Epidermal melanocyte (primary cell): Measurements from ENCODE around the gene NCKAP1.
"Not testable (repeated sequence)": the region's sequence is repeated elsewhere in the genome, so short reads cannot be mapped to it uniquely, and the experiment has no call there.

Source experiments
- DNase-seq: peaks from one replicate; pipeline ENCODE4 v3.0.0; 2011; ENCODE audit warnings: low spot score; ENCODE audit not compliant: insufficient read length

Gene NCKAP1

DNA sequence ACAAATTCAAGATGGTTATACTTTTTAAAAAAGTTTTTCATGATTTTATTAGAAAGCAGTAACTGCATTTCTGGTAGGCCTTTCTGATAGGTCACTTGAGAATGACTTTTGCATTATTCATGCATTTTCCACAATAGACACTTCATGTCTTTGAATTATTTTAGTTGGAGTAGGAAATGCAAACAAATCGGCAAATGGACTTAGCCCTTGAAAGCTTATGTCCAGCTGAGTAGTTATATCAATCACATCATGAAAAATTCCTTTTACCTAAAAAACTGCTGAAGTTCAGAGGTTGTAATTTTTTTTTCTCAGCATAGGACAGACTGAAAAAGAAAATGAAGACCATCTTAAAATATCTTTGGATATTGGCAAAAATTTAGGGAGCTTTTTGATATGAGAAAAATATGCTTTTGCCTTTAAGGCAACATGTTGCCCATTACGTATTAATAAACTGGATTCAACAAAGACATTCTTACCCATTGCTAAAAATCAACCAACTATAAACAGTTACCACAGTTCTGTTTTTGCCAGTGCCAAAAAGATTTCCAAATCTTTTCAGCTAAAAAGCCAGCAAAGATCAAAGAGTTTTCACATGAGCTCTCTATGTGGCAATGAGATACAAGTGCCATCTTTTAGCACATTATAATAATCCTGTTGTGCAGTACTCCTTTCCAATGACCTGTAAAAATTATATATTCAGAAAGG lies 126.3 kb downstream of the NCKAP1 start:
- DNase-seq: no peak

DNA sequence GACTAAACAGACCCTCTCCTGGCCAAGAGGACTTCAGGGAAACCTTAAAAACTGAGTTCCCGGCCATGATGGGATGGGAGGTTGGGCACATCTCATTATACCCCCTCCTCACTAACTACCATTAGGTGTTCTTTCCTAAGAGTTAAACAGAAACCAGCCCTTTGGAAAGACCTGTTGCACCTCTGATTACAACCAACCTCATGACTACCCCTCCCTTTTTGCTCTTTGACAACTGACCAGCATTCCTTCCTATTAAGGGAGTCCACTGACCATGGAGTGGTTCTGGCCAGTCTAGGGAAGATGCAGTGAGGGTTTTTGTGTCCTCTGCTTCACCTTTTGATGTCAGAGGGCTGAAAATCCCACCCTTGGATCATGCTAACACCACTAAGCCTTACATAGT lies 127.3 kb downstream of the NCKAP1 start:
- DNase-seq: no peak

DNA sequence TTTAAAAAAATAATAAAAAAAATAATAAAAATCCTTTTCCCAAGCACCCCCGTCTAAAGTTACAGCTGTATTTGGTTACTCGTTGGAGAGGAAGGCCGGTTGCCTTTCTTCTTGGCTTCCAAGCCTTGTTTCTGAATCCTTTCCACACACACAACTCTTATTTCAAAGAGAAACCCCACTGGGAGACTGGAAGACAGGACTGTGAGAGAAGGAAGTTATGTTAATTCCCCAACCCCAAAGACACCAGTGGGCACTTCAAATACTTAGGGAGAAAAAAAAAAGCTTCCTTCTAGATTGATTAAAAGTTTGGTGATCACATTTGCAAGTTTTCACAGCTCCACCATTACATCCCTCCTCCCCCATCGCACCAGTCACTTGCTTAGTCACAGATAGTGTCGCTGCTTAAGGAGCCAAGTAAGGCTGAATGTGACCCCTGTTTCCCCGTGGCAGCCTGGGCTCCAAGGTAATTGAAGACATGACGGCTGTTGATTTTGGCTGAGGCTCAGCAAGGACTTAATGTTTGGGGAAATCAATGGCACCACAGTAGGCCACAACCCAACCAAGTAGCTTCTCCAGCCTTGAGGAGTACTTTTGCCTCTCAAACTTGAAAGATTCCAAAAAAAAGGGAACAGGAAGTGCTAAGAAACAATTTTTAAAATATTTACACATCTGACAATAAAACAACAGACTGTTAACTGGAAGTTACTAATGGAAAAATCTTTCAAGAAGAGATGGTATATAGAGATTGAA lies 131.0 kb downstream of the NCKAP1 start:
- no peak for DNase-seq

DNA sequence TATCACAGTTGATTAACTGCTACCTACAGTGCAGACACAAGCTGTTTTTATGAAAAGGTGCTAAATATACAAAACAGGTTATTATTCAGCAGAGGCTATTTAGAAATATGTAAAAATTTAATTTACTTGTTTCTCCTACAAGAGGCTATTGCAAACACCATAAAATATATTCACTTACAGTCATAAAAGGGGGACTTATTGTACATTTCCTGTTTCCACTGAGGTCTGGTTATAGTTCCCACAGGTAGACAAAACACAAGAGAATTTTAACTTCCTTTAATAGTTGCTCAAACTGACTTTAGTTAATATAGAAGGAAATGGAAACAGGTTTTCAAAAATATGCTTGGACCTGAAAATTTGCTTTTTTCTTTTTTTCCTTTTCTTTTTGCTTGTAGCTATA lies 131.8 kb downstream of the NCKAP1 start:
- DNase-seq: no peak

DNA sequence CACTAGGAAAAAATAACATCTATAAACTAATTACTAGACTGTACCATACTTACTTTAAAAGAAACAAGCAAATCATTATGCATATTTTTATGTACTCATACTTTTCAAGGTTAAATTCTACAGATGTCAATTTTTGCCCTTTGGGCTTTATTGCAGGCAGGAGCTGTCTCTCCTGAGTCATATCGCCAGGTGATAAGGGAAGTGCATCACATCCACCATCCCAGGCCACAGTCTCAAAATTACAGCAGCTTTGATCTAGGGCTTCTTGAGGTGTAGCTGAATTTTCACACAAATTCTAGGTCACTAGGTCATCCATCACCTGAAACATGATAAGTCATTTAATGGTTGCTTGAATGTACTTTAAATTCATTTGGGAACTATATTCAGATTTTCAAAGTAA lies 133.4 kb downstream of the NCKAP1 start:
- DNase-seq: no peak

DNA sequence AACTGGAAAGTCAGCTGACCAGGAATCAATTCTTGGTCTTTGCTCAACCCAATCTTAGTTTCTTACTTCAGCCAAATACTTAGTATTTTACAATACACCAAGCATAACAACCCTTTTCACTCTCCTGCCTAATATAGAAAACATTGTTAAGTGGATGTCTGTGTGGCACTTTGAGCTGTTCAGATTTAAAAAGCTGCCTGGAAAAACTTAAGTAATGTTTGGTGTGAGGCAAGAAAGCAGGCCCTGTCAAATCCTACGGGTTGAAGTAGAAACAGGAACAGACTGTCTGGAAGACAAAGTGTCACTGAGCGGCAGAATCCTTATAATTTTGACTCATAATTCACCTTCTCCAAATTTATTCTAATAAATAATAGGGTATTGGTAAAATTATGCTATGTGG lies 134.7 kb downstream of the NCKAP1 start:
- no peak for DNase-seq

DNA sequence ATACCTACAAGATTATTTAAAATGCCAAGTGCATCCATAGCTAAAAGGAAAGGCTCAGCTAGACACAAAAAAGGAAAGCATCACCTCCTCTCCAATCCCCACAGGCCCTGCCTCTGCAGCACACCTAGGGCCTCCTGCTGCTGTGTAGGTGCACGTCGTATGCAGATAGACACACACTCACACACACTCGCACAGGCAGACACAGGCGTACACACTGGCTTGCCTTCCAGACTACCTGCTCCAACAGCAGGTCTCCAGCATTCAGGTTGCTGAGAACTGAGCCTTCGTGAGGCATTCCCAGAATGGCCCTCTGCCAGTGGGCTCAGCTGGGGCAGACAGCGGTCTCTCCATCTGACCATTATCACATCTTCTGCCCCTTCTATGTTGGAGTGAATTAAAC lies 136.5 kb downstream of the NCKAP1 start:
- DNase-seq: no peak

DNA sequence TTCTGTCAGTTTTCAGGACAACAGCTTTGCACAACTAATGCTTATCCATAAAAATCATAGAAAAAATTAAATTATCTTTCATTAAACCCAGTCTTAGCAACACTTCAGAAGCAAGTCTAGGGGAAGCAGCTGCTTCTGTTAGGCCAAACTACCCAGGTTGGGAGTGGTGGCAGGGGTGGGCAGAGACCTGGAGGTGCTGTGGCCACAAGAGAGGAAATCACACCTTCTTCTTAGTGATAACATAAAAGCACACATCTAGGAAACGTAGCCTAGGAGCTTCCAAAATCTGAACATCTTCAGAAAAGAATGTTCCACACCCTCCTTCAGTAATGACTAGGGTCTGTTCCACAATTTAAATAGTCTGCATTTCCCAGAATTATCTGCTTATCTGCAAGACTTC lies 139.5 kb downstream of the NCKAP1 start:
- DNase-seq: no peak

DNA sequence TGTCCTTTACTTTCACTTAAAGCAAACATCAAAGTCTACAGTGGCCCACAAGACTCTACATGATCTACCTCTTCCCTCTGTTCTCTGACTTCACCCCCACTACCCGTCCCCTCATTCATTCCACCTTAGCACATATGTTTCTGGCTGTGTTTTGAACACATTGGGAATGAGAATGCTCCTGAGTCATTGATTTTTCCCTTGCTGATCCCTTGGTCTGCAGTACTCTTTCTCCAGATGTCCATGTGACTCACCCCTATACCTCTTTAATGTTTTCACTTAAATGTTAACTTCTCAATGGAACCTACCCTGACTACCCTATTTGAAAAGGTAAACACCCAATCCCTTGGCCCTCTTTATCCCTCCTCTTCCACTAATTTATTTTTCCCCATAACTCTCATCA lies 141.1 kb downstream of the NCKAP1 start:
- no peak for DNase-seq

DNA sequence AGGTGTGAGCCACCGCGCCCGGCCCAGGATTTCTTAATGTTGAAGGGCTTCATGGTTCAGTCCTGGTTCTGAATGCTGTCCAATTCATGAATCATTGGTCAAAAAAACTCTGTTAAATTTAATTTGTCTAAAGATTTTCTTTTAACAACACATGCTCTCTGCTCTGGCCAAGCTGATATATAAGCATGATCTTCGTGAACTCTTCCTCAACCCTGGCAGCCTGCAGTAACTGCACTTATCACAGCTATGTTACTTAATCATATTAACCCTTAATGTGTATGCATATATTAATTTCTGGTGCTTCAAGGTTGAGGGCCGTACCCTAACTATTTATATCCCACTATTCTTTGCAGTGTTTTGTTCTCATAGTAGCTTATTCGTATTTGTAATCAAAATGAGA lies 142.5 kb downstream of the NCKAP1 start:
- no peak for DNase-seq

DNA sequence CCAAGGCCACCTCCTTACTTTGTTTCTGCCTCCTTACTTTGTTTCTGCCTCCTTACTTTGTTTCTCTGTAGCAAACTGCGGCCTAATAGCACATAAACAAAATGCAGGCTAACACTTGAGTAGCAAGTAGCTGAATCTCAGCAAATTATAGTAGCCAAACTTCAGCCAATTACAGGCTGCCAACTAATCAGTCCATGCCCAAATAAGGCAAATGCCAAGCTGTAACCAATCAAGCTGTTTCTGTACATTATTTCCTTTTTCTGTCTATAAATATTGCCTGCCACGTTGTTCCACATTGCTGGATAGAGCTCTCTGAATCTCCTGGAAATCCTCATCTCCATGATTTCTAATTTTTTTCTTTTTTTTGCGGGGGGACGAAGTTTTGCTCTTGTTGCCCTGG lies 143.1 kb downstream of the NCKAP1 start:
- DNase-seq: no peak

DNA sequence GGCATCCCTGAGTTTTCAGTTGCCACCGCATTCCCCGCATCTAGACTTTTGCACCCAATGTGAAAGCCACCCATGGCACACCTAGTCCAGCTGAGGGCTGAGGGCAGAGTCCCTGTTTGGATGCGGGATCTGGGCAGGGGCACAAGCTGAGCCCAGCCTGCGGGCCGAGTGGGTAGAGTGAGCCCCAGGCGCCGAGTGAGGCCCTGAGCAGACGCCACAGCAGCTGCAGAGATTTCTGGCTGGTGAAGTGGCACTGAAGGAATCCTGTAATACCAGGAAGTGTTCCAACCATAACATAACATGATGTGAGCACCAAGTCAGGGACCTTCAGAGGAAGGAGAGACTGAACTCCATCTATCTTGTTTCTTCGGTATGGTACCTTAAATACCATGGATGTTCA lies 144.1 kb downstream of the NCKAP1 start:
- no peak for DNase-seq

DNA sequence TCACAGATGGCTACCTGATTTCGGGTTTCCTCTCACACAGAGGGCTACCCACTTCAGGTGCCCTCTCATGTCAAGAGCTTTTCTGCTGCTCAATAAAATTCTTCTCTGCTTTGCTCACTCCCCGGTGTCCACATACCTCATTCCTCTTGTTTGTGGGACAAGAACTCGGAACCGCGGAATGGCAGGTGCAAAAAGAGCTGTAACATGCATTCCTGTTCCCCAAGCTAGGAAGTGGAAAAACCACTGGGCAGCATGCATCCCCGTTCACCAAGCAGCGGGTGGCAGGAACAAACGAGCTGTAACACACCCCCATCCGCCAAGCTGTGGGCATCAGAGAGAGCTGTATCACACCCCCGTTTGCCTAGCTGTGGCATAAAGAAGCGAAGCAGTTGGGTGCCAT lies 144.6 kb downstream of the NCKAP1 start:
- DNase-seq: no peak

DNA sequence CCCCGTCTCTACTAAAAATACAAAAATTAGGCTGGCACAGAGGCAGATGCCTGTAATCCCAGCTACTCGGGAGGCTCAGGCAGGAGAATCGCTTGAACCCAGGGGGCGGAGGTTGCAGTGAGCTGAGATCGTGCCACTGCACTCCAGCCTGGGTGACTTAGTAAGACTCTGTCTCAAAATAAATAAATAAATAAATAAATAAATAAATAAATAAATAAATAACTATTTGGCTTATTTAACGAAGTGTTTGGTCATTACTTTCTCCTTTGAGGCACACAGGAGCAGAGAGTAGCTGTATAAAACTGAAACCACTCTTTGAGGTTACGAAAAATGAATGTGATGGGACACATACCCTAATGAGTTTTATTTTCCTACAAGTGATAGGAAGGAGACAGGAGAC lies 145.2 kb downstream of the NCKAP1 start:
- DNase-seq: not testable (repeated sequence)

DNA sequence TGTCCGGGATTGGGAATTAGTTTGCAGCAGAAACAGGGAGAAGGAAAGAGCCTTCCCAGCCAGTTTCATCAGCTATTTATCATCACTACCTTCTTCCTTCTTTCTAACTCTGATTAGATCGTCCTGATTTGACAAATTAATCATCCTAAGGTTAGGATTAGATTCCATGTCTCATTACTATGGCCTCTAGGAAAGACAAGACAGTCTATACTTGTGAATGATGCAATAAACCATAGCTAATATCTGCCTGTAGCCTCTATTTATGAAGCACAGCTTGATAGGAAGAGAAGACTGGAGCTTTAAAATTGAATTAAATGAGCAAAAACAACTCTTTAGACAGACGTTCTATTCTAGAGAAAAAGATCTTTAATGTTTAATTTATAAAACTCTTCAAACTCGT lies 146.6 kb downstream of the NCKAP1 start:
- DNase-seq: no peak

DNA sequence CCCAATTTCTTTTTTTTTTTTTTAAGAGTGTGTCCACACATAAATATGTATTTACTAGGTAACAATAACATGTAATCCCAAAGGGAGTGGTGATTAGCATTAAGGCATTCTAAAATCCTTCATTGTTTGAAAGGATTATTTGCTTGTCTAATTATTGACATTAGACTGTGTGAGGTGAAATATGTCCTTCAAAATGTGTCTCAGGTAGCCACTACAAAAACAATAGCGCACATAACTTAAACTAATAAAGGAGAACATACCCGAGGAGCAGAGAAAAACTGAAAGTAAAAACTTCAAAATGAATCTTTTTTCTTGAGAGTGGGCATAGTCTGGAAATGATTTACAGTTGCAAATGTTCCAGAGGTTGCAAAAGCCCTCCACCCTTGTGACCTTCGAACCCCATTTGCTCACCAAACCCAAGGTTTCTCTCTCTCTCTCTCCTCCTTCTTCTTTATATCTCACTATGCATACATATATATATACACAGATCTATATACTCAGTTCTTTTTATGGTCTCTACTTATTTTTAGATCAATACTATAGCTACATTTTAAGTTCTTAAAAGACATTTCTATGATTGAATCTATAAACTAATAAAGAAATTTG lies 147.4 kb downstream of the NCKAP1 start:
- DNase-seq: no peak

DNA sequence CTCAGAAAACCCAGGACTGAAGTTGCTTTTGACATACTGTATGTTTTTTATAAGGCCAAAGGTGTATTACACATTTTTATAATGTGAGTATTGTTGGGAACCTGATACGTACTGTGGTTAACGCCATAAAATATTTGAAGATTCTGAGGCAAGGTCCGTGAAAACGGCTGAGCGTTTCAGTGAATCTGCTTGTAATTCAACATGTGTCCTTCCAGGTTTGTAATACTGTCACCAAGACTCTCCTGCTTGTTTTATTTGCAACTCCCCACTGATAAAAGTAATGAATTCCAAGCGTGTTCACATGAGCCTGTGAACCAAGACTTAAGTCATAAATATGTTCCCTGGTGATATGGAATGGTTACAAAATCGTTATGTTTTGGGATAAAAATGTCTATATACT lies 148.0 kb downstream of the NCKAP1 start:
- DNase-seq: no peak

DNA sequence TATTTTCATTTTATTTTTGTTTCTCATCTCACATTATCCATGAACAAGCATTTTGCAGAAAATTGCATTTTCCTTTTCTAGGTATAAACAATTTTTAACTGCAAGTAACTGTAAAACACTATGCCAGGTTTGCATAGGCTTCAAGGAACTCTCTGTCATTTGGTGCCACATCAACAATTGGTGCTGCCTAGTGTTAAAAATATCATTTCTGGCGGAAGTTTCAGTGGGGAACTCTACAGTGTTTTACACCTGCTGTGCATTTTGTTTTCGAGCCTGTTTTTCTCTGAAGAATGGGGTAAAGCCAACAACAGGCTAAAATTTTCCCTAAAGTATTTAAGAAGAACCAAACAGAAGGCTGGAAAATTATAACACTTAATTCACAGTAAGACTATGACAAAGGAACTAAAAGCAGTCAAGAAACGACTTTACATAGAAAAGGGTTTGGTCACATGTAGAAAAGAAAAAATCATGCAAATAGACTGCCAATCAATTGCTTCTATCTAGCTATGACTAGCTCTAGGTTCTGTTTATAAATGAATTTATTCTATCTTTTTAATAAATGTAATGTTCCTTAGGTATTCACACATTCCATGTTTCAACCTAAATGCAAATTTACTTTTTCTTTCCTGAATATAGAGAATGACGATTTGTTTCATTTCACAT lies 150.4 kb downstream of the NCKAP1 start:
- no peak for DNase-seq

DNA sequence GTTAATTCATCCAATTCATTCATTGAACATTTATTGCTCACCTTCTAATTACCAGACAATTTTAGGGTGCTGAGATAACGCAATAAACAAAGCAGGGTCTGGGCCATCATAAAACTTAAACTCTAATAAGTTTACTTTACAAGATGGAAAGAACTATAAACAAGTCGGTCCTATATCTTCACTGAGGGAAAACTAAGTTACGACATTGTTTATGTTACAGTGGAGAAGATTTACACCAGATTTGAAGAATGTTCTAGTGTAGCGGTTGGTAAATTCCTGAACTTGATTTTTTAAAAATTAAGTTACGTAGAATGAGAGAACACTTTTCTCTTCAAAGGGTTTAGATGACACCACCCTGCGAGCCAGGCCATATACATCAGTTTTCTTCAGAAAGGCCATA lies 151.2 kb downstream of the NCKAP1 start:
- DNase-seq: no peak

DNA sequence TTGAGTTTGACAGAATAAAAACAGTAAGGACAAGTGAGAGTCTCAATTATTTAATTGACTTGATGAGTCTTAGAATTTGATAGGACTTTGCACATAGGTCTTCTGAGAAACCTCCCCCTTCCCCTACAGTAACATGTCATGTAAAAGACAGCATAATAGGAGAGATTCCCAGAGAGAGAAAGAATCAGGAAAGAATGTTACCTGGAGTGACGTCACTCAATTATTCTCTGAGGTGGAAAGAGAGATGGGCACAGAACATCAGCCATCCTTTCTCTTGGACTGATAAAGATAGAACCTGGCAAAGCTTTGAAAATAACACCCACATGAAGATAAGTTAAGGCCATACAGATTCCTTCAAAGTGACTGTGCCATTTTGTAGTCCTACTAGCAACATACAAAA lies 152.5 kb downstream of the NCKAP1 start:
- DNase-seq: no peak

DNA sequence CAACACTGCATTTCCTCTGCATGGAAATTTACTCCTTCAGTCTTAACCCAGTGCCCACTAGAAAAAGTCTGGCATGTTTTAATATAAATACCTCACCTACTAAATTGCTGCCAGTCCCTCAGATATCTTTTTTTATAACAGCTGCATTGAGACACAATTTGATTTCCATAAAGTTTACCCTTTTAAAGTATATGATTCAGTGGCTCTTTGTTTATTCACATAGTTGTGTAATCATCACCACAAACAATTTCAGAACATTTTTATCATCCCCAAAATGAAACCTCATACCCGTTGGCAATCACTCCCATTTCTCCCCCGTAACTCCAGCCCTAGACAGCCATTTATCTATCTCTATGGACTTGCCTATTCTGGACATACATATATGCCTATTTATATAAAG lies 154.8 kb downstream of the NCKAP1 start:
- no peak for DNase-seq

DNA sequence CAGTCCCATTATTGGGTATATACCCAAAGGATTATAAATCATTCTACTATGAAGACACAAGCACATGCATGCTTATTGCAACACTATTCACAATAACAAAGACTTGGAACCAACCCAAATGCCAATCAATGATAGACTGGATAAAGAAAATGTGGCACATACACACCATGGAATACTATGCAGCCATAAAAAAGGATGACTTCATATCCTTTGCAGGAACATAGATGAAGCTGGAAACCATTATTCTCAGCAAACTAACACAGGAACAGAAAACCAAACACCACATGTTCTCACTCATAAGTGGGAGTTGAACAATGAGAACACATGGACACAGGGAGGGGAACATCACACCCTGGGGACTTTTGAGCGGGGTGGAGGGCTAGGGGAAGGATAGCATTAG lies 158.2 kb downstream of the NCKAP1 start:
- DNase-seq: not testable (repeated sequence)
